ENCODE measurements around the gene RPL29.

Gene RPL29

GRCh38 chr3:52022323-52023100 lies 26.8 kb upstream of the RPL29 start:
- in situ Hi-C loops (cut with MboI; ENCODE audit: low pct_unique_long_range_greater_than_20kb, low sequenced_read_pairs, unreplicated experiment), result no loop called here
- no peak for DNase-seq (ENCODE audit: low spot score)
- TF ChIP-seq CTCF (IDR thresholded peaks at IDR 0.05; ENCODE audit: extremely low read depth, insufficient read depth, missing control alignments), result no peak

GRCh38 chr3:52021489-52022268 lies 26.0 kb upstream of the RPL29 start:
- in situ Hi-C loops (cut with MboI; ENCODE audit: low pct_unique_long_range_greater_than_20kb, low sequenced_read_pairs, unreplicated experiment), result no loop called here
- DNase-seq (ENCODE audit: low spot score), result no peak
- no peak for TF ChIP-seq CTCF (IDR thresholded peaks at IDR 0.05; ENCODE audit: extremely low read depth, insufficient read depth, missing control alignments)

GRCh38 chr3:52020796-52021195 lies 25.1 kb upstream of the RPL29 start:
- in situ Hi-C loops (cut with MboI; ENCODE audit: low pct_unique_long_range_greater_than_20kb, low sequenced_read_pairs, unreplicated experiment), result no loop called here
- no peak for TF ChIP-seq CTCF (IDR thresholded peaks at IDR 0.05; ENCODE audit: extremely low read depth, insufficient read depth, missing control alignments)
- no peak for DNase-seq (ENCODE audit: low spot score)

- DNase-seq (ENCODE audit: low spot score), result no peak
- TF ChIP-seq CTCF (IDR thresholded peaks at IDR 0.05; ENCODE audit: extremely low read depth, insufficient read depth, missing control alignments), result no peak
- in situ Hi-C loops (cut with MboI; ENCODE audit: low pct_unique_long_range_greater_than_20kb, low sequenced_read_pairs, unreplicated experiment), result no loop called here
These were observed 23.8 kb upstream of the RPL29 start for GRCh38 chr3:52019352-52020080.

- DNase-seq (ENCODE audit: low spot score), result no peak
- no peak for TF ChIP-seq CTCF (IDR thresholded peaks at IDR 0.05; ENCODE audit: extremely low read depth, insufficient read depth, missing control alignments)
- in situ Hi-C loops (cut with MboI; ENCODE audit: low pct_unique_long_range_greater_than_20kb, low sequenced_read_pairs, unreplicated experiment), result no loop called here
These were observed 22.8 kb upstream of the RPL29 start for GRCh38 chr3:52018319-52019000.

- no peak for TF ChIP-seq CTCF (IDR thresholded peaks at IDR 0.05; ENCODE audit: extremely low read depth, insufficient read depth, missing control alignments)
- in situ Hi-C loops (cut with MboI; ENCODE audit: low pct_unique_long_range_greater_than_20kb, low sequenced_read_pairs, unreplicated experiment), result no loop called here
- no peak for DNase-seq (ENCODE audit: low spot score)
These were observed 21.9 kb upstream of the RPL29 start for GRCh38 chr3:52017586-52017985.

All from GM13977 (cell line).